ENCODE measurements around the gene ZRANB1.

Gene ZRANB1

DNA sequence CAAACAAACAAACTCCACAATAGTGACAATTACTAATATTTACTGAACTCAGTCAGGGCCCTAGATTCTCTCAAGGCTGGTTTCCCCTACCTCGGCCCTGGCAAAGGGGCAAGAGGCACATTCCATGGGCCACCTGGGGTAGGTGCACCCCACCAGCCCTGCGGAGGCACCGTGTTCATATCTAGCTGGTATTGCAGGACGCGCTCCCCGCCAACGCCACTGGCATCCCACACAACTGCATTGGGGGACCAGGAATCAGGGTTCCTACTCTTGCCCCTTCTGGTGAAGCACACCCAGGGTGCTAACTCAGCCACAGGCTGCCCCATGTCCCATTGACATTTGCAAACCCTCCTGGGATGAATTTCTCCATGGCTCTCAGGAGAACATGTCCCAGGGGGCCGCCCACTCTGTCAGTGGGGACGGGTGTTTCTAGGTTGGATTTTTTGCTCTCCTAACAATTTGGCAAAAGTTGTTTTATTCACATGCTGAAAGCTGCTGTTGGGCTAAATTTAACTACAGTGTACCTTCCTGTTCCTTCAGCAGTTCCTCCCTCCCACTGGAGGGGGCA, 76.7 kb downstream of the ZRANB1 start:
- DNase-seq (ENCODE audit: low spot score): no peak

DNA sequence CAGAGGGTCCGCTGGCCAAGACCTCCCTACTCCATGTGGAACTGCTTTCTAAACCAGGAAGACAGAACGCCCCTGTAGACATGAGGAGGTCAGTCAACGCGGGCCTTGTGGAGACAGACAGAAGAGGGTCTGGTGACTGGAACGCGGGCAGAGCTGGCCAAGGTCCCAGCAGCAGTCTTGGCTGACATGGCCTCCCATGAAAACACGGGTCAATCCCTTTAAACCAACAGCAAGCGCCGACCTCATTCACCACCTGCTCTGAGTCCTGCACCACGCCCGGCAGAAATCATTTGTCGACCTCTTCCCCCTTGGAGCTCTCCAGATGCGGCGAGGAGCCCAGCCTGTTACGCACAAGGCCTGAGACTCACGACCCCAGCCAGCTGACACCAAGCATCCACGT, 78.5 kb downstream of the ZRANB1 start:
- DNase-seq (ENCODE audit: low spot score): no peak

DNA sequence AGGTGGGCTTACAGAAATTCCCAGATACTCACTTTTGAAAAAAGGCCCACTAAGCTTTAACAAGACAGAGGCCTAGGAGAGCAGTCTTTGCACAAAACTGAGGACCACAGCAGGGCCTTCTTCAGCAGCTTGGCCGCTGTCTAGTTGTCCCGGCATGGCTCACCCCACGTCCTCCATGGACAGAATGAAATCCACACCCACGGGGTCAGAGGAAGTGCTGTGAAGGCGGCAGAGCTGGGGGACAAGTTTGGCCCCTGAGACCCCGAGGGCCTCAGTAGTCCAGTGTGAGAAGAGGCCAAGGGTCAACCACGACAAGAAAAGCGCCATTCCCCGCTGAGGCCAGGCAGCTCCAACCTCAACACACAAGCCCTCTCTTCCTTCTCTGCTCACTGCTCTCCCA, 78.9 kb downstream of the ZRANB1 start:
- no peak for DNase-seq (ENCODE audit: low spot score)

DNA sequence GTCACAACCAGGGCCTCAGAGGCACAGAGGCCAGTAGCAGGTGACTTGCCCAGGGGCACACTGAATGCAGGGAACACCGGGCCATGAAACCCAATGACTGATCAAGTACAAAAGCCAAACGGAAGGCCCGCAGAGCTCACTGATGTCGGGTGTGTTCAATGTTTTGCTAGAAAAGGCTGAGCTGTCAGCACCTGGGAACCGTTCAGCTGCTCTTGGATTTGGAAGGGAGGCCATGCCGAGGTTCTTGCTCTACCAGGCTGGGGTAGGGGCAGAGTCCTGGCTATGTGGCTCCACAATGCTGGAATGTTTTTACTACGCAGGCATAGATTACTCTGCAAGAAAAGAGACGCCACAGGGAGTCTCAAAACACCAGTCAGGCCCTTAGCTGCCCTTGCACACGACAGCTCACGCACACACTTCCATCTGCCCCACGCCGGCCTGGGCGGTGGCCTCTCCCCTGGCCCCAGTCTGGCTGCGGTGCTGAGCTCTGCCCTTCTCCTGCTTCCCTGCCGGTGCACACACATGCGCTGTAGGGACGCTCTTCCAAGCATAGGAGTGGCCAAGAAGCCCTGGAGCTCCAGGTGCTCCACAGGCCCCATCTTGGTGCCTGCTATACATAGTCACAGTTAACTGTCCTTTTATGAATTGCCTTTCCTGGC, 79.9 kb downstream of the ZRANB1 start:
- no peak for DNase-seq (ENCODE audit: low spot score)

DNA sequence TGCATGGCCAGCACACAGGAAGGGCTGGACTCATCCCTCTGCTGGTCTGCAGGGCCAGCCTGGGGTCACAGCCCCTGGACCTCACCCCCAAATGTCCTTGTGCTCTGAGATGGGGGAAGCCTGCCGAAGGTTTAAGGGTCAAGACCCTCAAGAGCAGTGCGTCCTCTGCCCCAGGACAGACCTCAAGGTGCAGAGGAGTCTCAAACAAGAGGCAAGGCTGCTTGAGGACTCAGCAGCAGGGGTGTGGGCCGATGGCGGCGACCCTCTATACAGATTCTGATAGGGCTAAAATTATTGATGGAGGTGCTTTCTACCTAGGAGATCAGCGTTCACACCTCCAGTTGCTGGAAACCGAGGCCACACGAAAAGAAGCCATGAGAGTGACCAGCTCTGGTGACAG, 80.7 kb downstream of the ZRANB1 start:
- no peak for DNase-seq (ENCODE audit: low spot score)

DNA sequence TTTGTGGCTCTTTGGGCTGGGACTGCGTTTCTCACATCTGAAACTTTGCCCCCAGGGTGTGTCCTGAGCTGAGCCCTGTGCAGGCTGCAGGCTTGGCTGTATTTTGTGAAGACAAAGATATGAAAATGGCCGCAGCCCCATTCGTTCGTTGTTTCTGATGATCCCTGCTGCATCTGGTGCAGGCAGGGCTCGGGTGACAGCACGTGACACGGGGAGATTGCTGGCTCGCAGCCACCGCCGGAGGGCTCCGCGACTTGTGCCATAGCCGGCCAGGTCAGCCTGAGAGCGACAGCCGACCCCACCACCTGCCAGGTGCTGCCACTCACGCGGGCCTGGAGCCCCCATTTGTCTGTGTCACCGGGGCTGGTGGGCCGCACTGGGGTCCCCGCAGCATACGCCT, 81.3 kb downstream of the ZRANB1 start:
- no peak for DNase-seq (ENCODE audit: low spot score)

DNA sequence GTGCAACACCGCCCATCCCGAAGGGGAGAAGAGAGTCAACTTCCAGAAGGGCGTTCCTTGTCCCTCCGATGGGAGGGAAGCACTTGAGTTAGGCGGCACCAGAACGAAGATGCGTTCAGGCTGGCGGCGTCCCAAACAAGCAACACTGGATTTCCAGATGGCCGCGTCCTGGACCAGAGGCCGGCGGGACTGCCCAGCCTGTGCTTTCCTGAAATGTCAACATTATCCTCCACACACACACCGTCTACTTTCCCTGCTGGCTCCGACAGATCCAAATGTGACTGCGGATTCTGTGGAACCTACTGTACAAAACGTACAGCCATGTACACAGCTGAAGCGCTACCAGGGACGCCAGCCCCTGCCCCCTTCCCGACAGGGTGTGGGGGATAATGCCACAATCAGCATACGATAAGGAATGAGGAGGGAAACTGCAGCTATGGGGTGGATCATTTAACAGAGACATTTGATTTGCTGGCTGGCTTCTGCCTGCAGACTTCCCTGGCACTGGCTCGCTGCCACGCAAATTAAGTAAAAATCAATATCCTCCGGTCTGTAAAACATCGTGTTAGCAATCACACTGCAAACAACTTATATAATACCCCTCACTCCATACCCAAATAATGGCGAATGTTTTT, 82.1 kb downstream of the ZRANB1 start:
- DNase-seq (ENCODE audit: low spot score): no peak

DNA sequence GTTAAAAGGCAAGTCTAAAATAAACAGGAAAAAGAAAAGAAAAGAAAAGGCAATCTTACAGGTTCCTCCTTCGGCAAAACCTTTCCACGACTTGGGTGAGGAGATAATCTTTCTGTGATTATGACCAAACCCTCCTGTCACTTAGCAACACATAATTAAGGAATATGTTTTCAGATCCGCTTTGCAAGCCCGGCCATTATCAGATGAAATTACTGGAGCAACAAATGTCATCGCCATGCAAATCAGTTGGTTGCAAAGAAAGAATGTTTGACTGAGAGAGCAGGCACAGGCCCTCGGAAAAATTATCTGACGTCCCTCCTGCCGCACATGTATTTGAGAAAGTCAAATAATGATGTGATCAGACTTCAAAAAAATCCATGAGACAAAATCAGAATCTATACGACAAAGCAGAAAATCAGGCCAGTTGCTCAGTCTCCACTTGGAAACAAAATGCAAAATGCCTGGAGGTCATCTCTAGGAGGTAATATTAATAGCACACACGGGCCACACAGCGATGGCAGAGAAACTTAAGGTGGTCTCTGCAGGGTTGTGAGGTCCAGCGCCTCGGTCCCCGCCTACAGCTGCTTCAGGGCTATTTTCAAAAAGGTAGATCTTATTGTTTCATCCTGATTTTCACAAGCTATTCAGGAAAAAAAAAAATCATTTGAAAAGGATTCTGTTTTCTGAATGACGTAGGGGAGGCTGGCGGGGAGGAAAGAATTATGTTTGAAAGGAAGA, 82.7 kb downstream of the ZRANB1 start:
- no peak for DNase-seq (ENCODE audit: low spot score)

DNA sequence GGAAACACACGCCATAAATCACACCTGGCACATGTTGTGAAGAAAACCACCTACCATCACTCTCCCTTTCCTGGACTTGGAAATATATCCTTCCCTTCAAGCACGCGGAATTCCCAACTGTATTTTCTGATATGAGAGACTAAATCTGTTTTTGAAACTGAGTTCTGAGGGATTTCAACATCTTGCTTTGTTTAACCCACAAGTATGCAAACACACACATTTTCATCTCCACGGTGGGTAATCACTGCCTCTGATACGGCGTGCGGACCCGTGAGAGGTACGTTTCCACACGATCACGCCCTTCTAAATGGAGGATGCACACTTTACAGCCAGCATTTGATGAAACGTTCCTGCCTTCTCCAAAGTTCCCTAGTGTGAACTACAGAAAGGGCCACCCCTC, 83.4 kb downstream of the ZRANB1 start:
- no peak for DNase-seq (ENCODE audit: low spot score)

DNA sequence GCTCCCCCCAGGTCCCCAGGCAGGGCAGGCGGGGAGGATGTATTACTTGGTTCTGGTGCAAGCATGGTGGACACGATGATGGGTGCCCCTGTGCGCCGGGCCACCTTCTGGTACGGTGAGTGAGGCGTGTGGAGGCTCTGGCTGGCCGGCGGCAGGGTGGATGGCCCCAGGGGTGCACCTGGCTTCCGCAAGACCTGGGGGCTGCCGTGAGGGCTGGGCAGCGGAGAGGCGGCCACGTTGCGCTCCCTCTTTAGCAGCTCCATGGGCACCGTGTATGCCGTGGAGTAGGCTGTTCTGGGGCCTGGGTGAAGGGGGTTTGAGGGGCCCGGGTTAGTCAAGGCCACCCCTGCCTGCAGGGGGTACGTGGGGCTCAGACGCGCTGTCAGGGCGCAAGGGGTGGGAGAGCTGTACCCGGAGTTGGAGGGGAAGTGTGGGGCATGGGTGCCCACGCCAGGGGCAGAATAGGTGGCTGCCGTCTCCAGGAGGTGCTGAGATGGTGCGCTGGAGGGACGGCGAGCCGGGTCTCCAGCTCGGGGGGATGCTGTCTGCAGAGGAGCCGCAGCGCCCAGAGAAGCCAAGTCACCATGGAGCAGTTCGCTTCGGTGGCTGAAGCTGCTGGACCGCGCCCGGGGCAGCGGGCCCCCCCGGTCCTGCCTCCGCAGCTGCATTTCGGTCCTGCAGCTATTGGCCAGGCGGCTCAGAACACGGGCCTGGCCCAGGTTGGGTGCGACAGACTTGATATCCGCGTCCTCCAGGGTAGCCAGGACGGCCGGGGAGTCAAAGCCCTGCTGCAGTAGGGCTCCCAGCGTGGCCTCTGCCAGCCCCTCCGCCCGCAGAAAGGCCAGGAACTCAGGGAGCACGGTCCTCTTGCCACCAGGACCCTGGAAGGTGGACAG, 84.4 kb downstream of the ZRANB1 start:
- DNase-seq (ENCODE audit: low spot score): no peak

DNA sequence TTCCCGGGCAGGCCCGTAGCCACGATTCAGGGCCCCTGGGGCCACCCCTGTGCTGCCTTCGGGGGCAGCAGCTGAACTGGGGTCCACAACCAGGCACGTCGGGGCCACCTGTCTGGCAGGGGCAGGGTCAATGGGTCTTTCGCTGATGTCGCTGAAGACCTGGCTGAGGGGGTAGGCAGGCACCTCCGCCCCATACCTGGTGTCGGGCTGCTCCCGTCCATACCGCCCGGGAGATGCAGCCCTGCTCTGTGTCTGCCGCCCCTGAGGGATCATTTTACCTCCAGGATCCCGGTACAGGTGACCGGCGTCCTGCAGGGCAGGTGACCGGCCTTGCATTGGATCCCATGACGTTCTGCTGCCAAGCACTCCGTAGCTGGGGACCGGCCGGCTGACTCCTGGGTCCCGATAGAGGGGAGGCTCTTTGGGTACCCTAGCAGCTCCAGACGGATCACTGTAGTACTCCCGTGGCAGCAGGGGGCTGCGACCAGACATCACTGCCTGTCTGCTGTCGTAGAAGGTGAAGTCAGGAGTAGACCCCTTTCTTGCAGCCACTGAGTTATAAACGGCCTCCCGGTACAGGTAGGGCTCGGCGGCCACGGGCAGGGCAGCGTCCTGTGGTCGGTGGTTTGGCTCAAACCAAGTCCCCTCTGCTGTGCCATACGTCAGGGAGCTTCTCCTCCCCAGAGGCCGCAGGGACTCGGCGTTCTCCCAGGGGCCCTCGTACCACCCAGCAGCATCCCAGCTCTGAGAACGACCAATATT, 85.2 kb downstream of the ZRANB1 start:
- no peak for DNase-seq (ENCODE audit: low spot score)

DNA sequence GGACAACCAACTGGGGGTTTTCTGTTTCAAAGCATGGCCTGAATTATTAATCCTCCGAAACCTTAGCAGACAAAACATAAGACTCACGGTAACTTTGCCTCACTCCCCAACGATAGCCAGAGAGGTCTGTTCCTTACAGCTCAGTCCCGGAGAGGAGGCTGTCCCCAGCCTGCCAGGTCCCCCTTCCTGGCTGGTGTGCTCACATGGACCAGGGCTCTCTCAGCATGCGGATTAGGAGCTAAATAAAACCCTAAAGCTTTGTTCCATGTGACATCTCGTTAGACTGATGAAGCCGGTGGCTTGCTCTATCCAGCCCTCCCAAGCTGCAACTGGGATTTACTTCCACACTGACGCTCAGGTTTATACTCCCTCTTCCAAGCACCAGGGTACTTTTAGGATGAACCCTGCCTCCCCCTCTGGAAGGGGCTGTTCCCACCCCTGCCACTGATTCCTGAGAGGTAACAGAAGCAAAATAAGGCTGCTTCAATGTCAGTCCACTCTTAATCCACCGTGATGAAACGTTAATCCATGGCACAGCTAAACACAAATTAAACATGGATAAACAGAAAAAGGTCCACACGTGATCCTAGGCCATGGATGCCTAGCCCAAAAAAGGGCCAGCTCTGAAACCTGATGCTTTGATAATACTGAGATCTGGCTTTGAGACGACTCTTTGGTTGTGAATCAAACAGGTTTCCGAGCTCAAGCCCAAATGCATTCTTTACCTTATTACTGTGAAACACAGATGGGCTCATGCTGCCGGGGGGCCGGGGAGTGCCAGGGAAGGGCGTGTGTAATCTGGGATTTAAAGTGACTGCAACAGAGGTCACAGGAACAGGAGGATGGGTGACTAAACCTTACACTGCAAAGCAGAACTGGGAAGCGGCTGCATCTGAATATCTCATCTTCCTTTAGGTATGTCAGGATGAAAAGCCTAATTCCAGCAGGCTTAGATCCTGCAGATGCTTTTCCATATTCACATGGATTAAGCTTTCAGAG, 86.2 kb downstream of the ZRANB1 start:
- DNase-seq (ENCODE audit: low spot score): no peak

DNA sequence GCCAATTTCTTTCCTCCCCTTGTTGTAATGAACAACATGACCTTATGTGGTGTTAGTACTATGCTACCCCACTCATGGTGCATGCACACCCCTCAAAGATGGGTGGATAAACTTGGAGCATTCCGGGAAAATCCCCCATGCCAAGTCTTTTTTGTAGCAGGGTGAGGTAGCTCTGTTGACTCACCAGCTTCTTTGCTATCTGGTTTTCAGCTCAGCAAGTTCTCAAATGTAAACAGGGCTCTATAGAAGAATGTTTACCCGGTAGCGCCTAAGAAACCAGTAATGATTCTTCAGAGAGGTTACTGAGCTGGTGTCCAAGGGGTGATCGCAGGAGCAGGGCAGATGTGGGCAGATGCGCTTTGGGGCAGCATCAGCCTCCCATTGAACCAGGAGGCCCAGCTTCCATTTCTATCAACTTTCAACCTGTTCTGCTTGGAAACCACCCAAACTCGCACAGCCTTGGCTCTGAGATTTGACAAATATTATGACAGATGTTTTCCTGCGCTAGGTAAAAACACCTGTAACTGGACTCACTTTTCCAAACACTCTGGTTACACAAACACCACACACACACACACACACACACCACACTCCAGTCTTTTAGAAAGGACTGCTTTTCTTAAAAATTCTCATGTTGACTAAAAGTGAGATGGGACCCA, 87.8 kb downstream of the ZRANB1 start:
- DNase-seq (ENCODE audit: low spot score): no peak

DNA sequence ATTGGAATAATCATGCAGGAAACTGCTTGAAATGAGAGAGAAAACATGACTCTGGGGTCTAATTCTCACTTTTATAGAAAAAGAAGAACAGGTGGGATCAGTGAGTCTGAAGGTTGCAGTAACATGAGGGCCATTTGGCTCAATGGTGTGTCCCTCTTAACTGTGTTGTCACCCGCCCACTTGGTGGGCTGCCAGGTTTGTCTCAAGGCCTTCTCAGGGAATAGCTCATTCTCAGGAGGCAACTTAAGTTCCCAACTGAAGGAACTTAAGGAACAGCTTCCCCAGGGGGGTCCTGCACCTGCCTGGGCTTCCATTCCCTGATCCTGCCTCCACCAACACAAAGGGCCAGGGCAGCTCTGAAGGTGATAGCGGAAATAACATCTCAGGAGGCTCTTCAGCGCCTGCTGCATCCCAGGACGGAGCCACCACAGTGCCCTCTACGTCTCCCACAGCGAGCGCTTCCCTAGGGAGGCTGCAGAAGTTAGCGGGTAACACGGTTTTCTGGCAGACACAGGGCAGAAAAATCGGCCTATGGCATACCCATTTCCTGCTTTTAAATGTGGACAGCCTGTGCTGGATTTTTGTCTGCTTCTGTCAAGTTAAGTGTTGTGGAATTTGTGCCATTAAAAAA, 88.8 kb downstream of the ZRANB1 start:
- DNase-seq (ENCODE audit: low spot score): no peak

DNA sequence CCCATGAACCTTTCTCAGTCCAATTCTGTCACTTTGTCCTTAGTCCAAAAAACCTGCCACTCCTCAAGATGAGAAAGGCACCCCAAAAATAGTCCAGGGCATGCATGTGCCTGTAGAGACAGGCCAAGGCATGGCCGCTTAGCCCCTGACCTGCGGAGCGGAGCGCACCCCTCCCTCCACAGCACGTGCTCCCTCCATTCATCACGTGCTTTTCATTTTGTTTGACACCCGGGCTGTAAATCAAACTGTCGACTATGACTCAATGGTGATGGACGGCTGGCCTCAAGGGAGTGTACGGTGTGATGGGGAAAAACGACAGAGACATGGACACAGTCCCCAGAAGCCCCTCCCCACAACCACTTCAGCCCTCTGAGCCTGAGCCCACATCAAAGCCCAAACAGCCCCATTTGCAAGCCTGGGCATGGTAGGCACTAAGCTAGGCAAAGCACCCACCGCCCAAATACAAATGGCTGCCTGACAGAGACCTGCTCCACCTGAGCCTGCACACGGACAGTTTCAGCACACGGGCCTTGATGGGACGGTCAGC, 90.6 kb downstream of the ZRANB1 start:
- DNase-seq (ENCODE audit: low spot score): no peak

DNA sequence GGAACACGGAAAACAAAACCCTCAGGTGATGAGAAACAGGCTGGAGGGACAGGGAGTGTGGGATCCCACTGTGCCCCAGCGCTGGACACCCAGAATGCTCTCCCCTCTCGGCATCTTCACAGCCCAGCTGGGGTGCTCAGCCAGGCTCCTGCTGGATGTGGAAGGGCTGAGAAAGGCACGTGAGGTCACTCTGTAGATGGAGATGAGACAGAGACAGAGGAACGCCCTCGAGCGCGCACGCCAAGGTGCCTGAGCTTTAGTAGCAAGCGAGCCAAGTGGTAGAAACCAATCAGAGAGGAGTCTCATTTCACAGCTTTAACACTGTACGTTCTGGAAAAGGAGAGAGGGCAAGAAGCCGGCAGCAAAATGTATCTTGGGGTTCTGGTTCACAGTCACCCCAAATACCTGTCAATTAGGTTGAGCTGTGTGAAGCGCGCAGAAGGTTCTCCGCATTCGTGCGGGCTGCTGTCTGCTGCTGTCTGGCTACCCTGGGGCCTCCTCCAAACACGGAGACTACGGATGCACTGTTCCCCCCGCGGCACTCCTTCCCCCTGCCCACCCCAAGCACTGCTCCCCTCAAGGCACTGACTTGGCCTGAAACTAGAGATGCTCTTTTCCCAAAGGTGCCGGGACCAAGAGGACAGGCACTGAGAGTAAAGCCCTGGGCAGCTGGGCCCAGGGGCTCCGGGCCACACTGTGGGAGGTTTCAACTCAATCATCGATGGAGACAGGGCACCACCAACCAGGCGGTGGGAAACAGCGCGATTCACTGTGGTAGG, 91.4 kb downstream of the ZRANB1 start:
- DNase-seq (ENCODE audit: low spot score): no peak

DNA sequence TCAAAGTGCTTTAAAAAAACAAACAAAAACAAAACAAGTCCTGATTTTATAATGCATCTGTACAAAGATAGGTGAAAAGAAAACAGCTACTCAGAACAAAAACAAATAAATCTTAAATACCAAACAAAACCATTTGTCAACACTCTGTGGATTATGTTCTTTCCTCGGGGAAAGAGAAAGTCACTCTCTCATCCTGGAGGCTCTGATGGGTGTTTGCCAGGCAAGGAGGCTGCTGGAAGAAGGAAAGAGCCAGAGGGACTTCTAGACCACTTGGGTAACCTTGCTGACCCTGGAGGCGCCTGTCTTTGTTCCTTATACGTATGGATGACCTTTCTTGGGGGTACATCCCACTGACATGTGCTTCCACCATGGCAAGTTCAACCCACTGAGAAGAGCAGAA, 92.8 kb downstream of the ZRANB1 start:
- no peak for DNase-seq (ENCODE audit: low spot score)

DNA sequence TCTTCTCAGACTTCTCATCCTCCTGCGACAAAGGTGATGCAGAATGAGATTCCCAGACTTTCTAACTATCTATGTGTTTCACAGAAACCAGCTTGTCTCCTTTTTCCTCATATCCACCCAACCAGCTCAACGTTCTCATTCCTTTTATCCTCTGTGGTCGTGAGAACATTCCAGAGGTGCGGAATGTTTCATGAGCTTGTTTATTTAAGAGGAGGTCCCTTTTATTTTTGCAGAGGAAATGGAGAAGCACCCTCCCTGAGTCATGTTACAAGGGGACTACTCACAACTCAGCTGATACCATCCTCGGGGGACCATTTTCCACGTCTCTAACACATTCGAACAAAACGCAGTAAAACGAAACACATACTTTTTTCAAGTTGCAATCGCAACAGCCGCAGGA, 93.2 kb downstream of the ZRANB1 start:
- peak; percentile 96 for DNase-seq (ENCODE audit: low spot score)
